Cardiac septum (tissue), 1 donor: Measurements from ENCODE around the gene CCDC24. TPM values are rescaled to one million over a fixed set of nuclear protein-coding genes. Genes with fewer than 3 reads are reported as not detected.

ENCODE experiments used
- DNase-seq: peaks from one replicate; pipeline ENCODE4 v3.0.0-alpha.2; 2020; ENCODE audit warnings: low spot score
- intact Hi-C: fragments of 100-400 bp; cut with DNase I; formaldehyde crosslinking; loops from one replicate; pipeline ENCODE4 v1.14.0; 2022
- total RNA-seq: library from RNA; stranded (reverse); fragmentation: NEBNext Ultra II Directional; extraction: Animal tissue kit (Norgen Biotek cat#: 25700); gene quantifications from one replicate; pipeline ENCODE4 v1.2.1, GENCODE V29; 2021
- donor health status: DM: no; HTN: no; CAD: no.

The CCDC24 gene
- total RNA-seq, 1 donor from 2014 or later, result 1.9 TPM

DNA sequence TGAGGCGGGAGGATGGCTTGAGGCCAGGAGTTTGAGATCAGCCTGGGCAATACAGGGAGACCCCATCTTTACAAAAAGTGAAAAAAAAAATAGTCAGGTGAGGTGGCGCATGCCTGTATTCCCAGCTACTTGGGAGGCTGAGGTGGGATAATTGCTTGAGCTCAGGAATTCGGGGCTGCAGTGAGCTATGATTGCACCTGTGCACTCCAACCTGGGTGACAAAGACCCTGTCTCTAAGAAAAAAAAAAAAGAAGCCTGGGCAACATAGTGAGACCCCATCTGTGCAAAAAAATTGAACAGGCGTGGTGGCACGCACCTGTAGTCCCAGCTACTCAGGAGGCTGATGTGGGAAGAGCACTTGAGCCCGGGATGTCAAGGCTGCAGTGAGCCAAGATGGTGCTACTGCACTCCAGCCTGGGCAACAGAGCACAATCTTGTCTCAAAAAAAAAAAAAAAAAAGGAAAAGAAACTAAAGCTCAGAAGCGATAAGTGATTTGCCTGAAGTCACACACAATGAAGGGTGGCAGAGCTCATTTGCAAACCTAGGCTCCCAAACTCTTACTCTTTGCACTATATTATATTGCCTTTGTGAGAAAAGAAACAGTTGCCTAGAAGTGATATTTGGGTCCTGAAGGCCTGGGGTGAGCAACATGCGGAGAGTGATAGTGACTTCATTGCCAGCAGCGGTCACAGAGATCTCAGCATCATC is 2.0 kb downstream of the CCDC24 start:
- DNase-seq, result no peak
- intact Hi-C loops, result no loop called here

GRCh38 chr1:43994071-43994470 is 2.7 kb downstream of the CCDC24 start:
- intact Hi-C loops, result no loop called here
- no peak for DNase-seq

GRCh38 chr1:43994794-43995790 is 3.7 kb downstream of the CCDC24 start:
- intact Hi-C loops, result no loop called here
- no peak for DNase-seq

GRCh38 chr1:43995984-43996732 is 4.8 kb downstream of the CCDC24 start:
- intact Hi-C loops, result no loop called here
- no peak for DNase-seq

- no peak for DNase-seq
- intact Hi-C loops, result no loop called here
Observed at GRCh38 chr1:43996733-43997115, 5.3 kb downstream of the CCDC24 start.

DNA sequence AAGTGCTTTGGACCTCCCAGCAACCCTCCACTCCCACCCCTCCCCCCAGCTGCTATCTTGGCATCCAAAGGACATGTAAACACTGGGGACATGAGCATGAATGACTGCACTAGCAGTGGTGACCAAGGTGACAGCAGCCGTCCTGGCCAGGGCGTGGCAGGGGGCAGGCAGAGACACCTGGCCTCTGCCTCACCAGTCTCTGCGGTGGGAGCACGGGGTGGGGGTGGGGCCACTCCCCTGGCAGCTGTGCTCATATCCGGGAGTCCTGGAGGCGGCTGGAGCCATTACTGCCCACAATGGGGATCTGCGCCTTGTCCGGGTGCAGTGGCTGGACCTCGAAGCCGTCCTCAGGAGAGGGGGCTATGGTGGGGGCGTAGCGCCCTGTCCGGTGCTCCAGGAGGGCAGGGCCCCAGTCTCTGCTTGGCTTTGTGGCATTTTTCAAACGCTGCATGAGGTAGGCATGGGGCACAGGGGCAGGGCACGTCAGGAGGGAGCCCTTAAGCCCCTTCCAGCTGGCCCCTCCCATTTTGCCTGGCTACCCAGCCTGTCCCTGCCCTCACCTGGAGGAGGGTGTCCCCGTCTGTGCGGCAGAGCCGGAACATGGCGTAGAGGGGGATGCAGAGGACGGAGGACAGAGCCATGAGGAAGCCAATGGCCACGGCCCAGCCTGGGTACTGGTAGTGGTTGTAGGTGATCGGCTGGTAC is 6.0 kb downstream of the CCDC24 start:
- no peak for DNase-seq
- intact Hi-C loops, result no loop called here

DNA sequence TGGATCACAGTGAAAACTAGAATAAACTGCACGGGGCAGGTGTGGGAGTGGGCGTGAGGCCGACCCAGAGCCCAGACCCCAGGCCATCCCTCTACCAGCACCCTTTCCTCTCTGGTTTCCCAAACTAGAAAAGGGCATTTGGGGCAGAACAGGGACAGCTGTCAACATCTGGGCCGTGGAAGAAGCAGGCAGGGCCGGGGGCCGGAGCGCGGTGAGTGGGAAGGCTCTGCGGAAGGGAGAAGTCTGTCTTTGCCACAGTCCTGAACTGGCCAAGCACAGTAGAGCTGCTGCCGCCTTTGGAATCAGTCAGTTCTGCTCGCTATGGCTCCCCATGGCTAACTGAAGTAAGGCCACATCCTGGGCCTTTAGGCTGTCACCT is 6.6 kb downstream of the CCDC24 start:
- intact Hi-C loops, result no loop called here
- no peak for DNase-seq

GRCh38 chr1:43999455-43999854 is 8.1 kb downstream of the CCDC24 start:
- intact Hi-C loops, result no loop called here
- no peak for DNase-seq

- no peak for DNase-seq
- intact Hi-C loops, result no loop called here
Observed at GRCh38 chr1:44000122-44000665, 8.8 kb downstream of the CCDC24 start.

- intact Hi-C loops, result no loop called here
- no peak for DNase-seq
Observed at GRCh38 chr1:44002165-44002564, 10.8 kb downstream of the CCDC24 start.

GRCh38 chr1:44002606-44003157 is 11.3 kb downstream of the CCDC24 start:
- intact Hi-C loops, result no loop called here
- no peak for DNase-seq

DNA sequence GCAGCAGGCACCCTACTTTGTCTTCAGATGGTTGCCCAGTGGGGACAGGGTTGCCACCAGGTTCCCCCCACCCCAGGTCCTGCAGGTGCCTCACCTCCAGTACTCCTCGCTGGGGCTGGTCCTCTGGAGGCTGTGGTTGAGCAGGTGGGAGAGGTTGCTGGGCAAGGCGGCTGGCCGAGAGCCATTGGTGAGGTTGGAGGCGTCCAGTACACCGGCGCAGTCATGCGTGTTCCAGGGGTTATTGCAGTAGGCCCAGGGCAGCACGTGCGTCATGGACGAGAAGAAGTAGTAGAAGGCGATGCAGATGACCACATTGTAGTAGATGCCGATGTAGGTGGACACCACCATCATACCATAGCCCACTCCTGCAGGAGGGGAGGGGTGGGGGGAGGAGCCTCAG is 16.9 kb downstream of the CCDC24 start:
- intact Hi-C loops, result no loop called here
- no peak for DNase-seq

GRCh38 chr1:44010935-44011471 is 19.6 kb downstream of the CCDC24 start:
- DNase-seq, result no peak
- intact Hi-C loops, result no loop called here

DNA sequence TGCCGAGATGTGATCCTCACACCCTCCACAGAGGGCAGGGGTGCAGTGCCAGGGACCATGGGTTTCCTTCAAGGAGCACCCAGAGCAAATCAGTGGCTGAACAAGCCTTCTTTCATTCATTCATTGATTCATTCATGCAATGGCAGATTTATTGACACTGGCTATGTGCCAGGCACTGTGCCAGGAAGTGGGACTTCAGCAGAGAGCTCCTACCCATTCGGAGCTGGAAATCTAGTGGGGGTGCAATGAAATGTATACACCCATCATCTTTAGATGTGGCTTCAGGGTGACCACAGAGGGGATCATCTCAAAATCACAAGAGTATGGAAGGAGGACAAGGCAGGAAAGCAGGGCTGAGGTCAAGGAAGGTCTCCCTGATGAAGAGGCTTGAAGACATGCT is 21.0 kb downstream of the CCDC24 start:
- intact Hi-C loops, result no loop called here
- no peak for DNase-seq

DNA sequence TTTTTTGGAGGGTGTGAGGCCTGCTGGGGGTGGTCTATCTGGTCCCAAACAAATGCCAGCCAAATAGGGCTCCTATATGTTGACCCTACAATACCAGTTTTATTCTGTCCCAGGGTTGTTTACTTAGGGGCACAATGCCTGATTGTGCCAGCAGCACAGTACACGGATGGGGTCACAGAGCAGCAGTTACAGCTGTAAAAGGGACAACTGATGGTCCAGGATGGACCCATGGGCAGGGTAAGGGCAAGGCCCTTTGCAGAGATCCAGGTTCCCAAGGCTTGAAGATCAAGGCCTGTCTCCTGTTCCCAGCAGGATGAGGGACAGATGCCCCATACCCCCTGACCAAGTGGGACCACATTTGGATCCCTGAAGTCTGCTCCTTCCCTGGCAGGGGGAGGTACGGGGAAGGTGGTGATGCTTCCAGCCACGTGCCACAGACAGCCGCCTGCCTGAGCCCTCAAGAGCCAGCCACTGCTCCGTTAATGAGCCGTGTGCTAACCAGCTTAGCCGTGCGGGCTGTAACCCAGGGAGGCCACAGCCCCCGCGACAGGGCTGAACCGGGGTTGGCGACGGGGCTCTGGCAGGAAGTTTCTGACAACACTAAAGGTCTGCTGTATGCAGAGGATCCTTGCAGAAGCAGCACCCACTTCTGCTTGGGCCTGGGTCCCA is 21.7 kb downstream of the CCDC24 start:
- no peak for DNase-seq
- intact Hi-C loops, result no loop called here

GRCh38 chr1:44013949-44014348 is 22.6 kb downstream of the CCDC24 start:
- intact Hi-C loops, result no loop called here
- no peak for DNase-seq

DNA sequence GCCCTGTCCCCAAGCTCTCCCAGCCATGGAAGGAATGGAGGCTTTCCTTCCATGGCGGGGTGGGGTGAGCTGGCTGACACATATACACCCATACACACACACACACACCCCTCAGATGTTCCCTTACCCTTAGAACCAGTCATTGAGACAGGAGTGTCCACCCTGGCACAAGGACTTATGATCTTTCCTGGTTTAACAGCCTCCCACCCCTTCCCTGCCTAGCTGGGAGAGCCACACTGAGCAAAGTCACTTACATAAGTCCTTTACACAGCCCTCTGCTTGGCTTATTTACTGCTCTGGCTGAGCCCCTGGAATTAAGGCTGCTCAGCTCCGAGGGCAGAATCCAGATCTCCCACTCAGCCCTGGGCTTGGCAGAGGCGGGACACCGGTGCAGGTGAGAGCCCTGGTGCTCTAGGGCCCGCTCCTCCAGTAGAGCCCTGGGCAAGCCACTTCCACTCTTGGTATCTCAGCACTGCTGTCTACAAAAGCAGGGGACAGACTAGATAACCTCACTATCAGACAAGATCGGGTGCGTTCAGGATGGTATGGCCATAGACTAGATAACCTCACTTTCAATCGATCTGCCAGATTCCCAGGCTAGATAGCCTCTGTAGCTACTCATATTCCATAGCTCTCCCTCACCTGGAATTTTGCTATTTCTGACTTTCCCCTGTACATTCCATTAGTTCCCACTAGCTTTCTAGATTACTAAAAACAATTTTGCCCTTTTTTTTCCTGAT is 23.1 kb downstream of the CCDC24 start:
- intact Hi-C loops, result no loop called here
- DNase-seq, result no peak

DNA sequence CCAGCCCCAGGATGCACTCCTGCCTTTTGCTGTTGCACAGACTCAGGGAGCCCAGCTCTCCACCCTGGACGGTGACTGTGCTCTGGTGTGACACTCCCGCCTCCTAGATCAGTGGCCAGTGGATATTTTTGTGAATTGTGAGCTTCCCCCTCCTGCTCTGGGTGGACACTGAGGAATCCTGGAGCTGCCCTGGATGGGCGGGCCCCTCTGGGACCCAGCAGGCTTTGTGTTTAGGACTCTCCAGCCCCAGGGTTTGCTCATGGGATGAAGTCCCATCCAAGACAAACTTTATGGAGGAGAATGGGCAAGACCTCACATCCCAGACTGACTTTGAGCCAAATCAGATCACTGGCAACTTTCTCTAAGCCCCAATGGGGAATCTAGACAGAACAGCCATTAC is 23.8 kb downstream of the CCDC24 start:
- intact Hi-C loops, result no loop called here
- no peak for DNase-seq
